ENCODE results near the gene SSUH2.

SSUH2 gene

GRCh38 chr3:8639659-8640000 is 5.0 kb downstream of the SSUH2 start:
- no peak for DNase-seq

- DNase-seq: no peak
These were observed 5.5 kb downstream of the SSUH2 start for GRCh38 chr3:8638994-8639658.

DNA sequence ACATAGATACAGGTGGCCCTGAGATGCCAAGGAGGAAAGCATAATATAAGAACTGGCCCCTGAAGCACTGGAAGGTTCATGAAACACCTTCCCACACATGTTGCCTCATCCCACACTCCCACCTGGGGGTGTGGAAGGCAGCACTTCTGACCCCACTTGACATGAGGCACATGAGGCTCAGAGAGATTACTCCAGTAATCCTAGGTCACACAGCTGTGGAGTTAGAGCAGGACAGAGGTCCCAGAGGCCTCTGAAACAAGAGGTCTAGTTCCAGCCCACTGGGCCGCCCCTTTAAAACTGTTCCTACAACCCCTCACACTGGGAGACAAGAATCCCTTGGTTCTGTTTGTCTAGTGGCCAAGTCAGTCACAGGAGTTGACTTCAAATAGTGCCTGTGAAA is 7.2 kb downstream of the SSUH2 start:
- DNase-seq: no peak

DNA sequence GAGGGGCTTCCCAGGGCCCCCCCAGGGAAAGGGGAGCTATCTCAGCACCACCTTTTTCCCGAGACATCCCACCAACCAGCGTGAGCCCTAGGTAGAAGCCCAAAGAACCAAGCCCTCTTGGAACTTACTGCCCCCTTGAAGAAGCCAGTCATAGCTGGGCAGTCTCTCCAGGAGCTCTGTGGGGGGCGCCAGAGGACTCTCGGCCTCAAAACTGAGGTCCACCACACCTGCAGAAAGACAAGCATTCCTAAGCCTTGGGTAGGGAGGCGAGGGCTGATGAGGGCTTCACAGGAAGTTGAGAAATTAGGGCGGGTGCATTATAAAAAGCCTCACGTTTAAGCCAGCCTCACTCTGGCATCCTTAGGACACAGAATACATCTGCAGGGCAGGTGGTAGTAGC is 9.0 kb downstream of the SSUH2 start:
- DNase-seq: no peak

DNA sequence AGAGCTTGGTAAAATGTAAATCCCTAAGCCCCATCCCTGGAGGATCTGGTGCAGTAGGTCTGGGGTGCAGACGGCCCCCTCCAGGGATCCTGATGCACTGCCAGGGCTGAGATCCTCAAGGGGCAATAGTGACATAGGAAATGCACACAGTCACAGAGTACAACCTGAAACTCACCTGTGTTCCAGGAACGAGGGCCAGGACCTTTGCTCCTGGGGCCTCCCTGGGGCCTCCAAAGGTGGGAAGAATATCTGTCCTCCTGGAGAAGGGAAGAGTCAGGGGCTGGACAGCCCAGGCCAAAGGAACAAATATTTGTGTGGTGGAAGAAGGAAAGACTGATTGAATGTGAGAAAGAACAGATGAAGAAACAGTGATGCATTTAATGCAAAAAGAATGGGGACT is 9.5 kb downstream of the SSUH2 start:
- no peak for DNase-seq

- no peak for DNase-seq
These were observed 12.0 kb downstream of the SSUH2 start for GRCh38 chr3:8632402-8633237.

GRCh38 chr3:8631661-8632060 is 12.9 kb downstream of the SSUH2 start:
- DNase-seq: no peak

DNA sequence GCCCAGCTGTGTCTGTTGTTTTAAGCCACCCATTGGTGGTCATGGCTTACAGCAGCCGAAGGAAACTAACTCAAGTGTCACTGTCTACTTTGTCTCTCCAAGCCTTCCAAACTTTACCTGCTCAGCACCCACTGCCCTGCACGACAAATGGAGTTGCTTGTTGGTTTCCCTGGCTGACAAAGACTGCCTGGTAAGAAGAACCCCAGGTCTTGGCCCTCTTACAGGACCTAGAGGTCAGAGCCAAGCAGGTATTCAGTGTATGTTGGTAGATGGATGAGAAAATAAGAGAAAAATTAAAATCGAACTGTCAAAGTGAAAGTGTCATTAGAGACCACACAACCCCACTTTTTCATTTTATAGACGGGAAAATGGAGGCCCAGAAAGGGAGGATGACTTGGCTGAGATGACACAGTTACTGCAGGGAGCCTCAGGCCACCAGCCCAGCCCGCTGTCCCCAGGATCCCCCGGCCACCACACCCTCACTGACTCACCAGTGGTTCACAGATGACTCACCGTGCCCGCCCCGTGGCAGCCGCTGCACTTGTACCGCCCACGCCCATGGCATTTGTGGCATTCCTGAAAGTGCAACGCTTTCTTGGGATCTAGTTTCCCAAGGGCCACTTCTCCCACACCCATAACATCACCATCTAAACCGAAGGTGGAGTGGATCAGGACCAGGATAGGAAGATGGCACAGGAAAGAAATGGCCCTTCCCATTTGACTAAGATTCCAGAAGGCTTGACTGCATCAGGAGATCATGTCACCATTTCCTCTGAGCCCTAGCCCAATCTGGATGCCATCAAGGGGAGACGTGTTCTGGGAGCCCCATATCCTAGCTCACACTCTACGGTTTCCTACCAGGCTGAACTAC is 15.2 kb downstream of the SSUH2 start:
- DNase-seq: peak; percentile 90

DNA sequence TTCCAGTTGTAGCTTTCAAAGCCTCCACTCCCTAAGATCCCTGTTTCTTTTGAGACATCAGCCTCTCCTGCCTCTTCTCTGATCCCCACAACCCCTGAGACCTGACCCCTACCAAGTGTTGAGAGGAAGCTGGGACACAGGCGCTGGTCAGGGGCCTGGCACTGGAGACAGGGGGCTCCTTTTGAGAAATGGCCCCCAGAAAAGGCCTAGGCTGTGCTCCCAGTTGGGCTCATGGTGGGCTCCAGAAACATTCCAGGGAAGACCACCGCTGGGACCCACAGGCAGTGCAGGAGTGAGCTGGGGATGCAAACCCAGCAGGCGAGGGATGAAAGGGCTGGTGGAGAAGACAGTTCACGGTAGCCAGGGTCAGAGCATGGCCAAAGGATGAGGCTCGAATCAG is 16.6 kb downstream of the SSUH2 start:
- DNase-seq: no peak

DNA sequence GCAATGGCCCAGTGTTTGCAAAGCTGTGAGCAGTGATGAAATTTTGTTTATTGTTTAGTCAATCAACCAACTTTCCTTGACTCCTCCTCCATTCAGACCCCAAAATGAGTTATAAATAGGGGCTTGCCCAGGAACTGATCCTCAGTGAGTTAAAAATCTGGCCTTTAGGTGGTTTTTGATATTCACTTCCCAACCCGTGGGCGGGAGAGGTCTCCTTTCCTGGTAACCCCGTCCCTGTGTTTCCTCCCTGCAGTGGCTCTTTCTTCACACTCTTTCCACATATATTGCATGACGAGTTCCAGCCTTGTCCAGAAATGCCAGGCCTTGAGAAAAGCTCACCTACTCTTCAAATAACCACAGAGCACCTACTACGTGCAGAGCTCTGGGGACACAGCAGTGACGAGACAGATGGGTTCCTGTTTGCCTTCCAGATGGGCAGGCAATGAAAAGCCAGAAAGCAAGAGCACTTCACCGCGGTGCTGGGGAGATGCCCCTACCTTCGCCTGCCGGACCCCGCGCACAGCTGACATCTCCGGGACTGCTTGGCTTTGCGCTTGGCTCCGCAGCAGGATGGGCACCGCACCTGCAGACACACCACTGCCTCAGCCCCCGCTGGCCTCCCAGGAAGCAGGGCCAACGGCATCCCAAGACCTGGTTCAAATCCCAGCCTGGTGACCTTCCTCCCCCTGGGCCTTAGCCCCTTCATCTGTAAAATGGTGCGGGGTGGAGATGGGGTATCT is 17.2 kb downstream of the SSUH2 start:
- peak; percentile 49 for DNase-seq

- no peak for DNase-seq
These were observed 18.6 kb downstream of the SSUH2 start for GRCh38 chr3:8625991-8626390.

DNA sequence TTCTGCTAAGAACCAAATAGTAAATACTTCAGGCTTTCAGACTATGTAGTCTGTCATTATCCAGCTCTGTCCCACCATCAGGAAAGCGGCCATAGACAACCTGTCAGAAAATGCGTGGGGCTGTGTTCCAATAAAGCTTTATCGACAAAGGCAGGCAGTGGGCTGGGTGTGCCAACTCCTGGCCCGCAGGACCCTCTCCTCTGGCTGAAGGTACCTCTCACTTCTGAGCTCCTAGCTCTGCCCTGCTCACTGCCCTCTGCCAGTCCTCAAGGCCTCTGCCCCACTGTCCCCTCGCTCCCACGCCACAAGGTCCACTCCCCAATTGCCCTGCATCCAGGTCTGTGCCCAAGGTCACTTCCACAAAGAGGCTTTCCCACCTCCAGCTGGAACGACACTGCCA is 20.0 kb downstream of the SSUH2 start:
- DNase-seq: no peak

- DNase-seq: no peak
These were observed 20.9 kb downstream of the SSUH2 start for GRCh38 chr3:8623741-8624140.

DNA sequence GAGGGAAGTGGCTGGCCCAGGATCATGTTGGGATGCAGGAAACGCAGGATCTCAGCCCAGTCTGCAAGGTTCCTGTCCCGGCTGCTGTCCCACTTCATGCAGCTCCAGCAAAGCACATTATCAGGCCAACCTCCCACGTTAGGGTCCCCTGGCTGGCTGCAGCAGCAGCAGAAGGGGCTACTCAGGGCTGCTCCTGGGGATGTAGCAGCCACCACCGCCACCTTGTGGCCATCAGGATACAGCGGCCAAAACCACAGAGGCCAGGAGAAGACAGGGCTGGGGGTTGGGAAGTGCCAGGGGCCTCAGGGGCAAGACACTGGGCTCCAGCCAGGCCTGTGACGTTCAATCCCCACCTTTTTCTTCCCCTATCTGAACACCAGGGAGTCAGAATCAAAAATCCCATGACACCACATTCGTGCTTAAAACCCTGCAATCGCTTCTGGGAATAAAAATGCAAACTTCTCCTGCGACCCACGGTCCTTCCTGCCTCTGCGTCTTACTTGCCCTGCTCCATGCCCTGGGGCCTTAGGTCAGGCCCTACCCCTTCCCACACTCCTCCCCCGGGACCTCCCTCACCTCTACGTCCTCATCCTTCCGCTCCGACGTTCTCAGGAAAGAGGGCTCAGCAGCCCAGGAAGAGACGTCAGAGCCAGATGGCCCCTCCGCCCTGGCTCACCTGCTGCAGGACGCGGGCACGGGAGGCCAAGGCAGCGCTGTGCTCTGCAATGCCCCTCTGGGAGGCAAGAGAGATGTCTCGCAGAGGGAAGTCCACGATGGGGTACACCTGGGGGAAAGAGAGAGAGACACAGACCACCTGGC is 21.5 kb downstream of the SSUH2 start:
- peak; percentile 47 for DNase-seq

- no peak for DNase-seq
These were observed 22.7 kb downstream of the SSUH2 start for GRCh38 chr3:8621872-8622271.

DNA sequence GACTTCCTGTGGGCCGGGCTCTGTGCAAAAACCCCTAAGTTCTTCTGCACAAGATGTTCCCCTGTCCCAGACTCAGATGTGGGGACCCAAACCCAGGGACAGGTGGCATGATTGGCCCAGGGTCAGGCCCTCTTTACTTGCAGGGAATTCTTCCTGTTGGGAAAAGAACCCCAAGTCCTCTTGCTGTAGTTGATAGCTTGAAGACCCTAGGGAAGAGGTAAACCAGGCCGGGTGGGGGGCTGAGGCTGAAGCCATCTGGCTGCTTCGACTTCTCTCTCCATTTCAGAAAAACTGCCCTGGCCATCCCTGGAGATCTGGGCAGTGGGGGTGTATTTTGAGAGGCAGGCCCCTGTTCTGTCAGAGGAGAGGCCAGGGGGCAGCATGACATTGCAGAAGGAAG is 23.5 kb downstream of the SSUH2 start:
- DNase-seq: no peak

- DNase-seq: no peak
These were observed 25.1 kb downstream of the SSUH2 start for GRCh38 chr3:8619548-8619947.

- DNase-seq: no peak
These were observed 25.6 kb downstream of the SSUH2 start for GRCh38 chr3:8618950-8619349.

GRCh38 chr3:8617921-8618320 is 26.7 kb downstream of the SSUH2 start:
- DNase-seq: no peak

DNA sequence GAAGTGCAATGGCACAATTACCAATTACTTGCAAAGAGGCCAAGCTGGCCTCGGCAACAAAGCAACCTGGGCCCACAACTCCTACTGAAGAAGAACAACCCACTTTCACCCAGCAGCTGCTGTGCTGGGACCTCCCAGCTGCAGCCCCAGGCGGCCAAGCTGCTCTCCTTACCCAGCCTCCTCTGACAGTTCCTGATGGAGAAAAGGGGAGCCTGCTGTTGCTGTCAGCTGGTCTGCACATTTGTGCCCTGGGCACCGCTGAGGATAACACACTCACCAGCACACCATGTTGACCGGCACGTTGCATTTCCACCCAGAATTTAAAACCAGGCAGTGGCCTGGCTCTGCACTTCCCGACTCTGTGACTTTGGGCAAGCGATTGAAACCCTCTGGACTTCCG is 33.6 kb downstream of the SSUH2 start:
- DNase-seq: no peak

GRCh38 chr3:8608791-8609467 is 35.7 kb downstream of the SSUH2 start:
- no peak for DNase-seq

Data from inflammatory macrophage treated with lipopolysaccharide for 4 hours (primary cell).